SHP77 (cell line): ENCODE data around the gene ZDHHC7.
A peak's percentile ranks its signal among the peaks of the same experiment; 100 is the strongest.
"Not testable (repeated sequence)": the region's sequence is repeated elsewhere in the genome, so short reads cannot be mapped to it uniquely, and the experiment has no call there.

Experiments used
- DNase-seq, 2 experiments: peaks; one replicate each; lab custom pipeline; 2025; lab: John Stamatoyannopoulos, UW

ZDHHC7 gene

GRCh38 chr16:84938616-84939015 is 72.7 kb downstream of the ZDHHC7 start:
- DNase-seq, result not testable (repeated sequence)

- DNase-seq, result no peak
These were observed 73.9 kb downstream of the ZDHHC7 start for GRCh38 chr16:84937196-84938005.

- no peak for DNase-seq
These were observed 77.3 kb downstream of the ZDHHC7 start for GRCh38 chr16:84933774-84934631.

- DNase-seq, result peak; percentile 77 to 78
These were observed 78.7 kb downstream of the ZDHHC7 start for GRCh38 chr16:84932681-84933080.

- DNase-seq, result no peak
These were observed 79.8 kb downstream of the ZDHHC7 start for GRCh38 chr16:84931506-84931905.

GRCh38 chr16:84931107-84931494 is 80.2 kb downstream of the ZDHHC7 start:
- DNase-seq, result no peak

GRCh38 chr16:84930298-84931106 is 80.8 kb downstream of the ZDHHC7 start:
- no peak for DNase-seq

GRCh38 chr16:84929421-84930297 is 81.7 kb downstream of the ZDHHC7 start:
- no peak for DNase-seq

GRCh38 chr16:84928679-84929420 is 82.5 kb downstream of the ZDHHC7 start:
- DNase-seq, result no peak

- DNase-seq, result no peak
These were observed 83.4 kb downstream of the ZDHHC7 start for GRCh38 chr16:84927621-84928591.

- no peak for DNase-seq
These were observed 84.9 kb downstream of the ZDHHC7 start for GRCh38 chr16:84926462-84926861.

- no peak for DNase-seq
These were observed 85.5 kb downstream of the ZDHHC7 start for GRCh38 chr16:84925773-84926372.

- DNase-seq, result peak; percentile 25 to 38
These were observed 86.1 kb downstream of the ZDHHC7 start for GRCh38 chr16:84925092-84925772.

GRCh38 chr16:84924331-84925091 is 86.8 kb downstream of the ZDHHC7 start:
- DNase-seq, result no peak
